ENCODE measurements around the gene SIK3.

- TF ChIP-seq CTCF (conservative IDR thresholded peaks at IDR 0.05; ENCODE audit: low read depth, low read length) (no peak), EZH2phosphoT487 (IDR thresholded peaks at IDR 0.05; ENCODE audit: borderline replicate concordance, low read length) (no peak)
These were observed 40.9 kb downstream of the SIK3 start for GRCh38 chr11:117057317-117057716.
